Esophagus (tissue), 2 donors: ENCODE measurements around the gene TMC8. TPM values are rescaled to one million over a fixed set of nuclear protein-coding genes. Genes with fewer than 3 reads are reported as not detected.
A peak's percentile ranks its signal among the peaks of the same experiment; 100 is the strongest.

Experiments used
- H3K27ac ChIP-seq, 2 donors: one replicate each; pipeline ENCODE4 v1.5.1; 2013; ENCODE audit warnings: low read depth in 2 of 2, mild to moderate bottlenecking in 2 of 2, inconsistent platforms in 1 of 2, low read length in 1 of 2, moderate library complexity in 1 of 2
- H3K27me3 ChIP-seq, 2 donors: one replicate each; pipeline ENCODE4 v1.6.1; 2013; ENCODE audit warnings: low read length in 2 of 2, control low read depth in 1 of 2, mild to moderate bottlenecking in 1 of 2; ENCODE audit not compliant: insufficient read depth in 2 of 2, control insufficient read depth in 1 of 2
- H3K36me3 ChIP-seq, 2 donors: one replicate each; pipeline ENCODE4 v1.6.1; 2013; ENCODE audit warnings: low read length in 1 of 2; ENCODE audit not compliant: control insufficient read depth in 2 of 2, insufficient read depth in 2 of 2
- H3K4me1 ChIP-seq, 2 donors: one replicate each; pipeline ENCODE4 v1.6.1; 2013; ENCODE audit warnings: low read length in 1 of 2; ENCODE audit not compliant: control insufficient read depth in 2 of 2, insufficient read depth in 2 of 2
- H3K4me3 ChIP-seq, 2 donors: one replicate each; pipeline ENCODE4 v1.5.1; 2013; ENCODE audit warnings: low read length in 2 of 2, mild to moderate bottlenecking in 2 of 2, low read depth in 1 of 2, moderate library complexity in 1 of 2
- H3K9me3 ChIP-seq, 2 donors: one replicate each; pipeline ENCODE4 v1.6.1; 2013; ENCODE audit warnings: mild to moderate bottlenecking in 2 of 2, low read depth in 1 of 2, low read length in 1 of 2, moderate library complexity in 1 of 2; ENCODE audit not compliant: control insufficient read depth in 2 of 2, insufficient read depth in 1 of 2
- WGBS, 2 donors: extraction: QIAGEN DNeasy Blood & Tissue Kit; methylation state at CpG; one replicate each; pipeline ENCODE4 v1.1.7; 2013; 5-methylcytosine and 5-hydroxymethylcytosine counted together
- polyA plus RNA-seq, 2 donors: library from polyadenylated mRNA; stranded (reverse); fragments of 200-250 nt; gene quantifications; one replicate each; pipeline ENCODE4 v1.2.3, GENCODE V29; 2013
- donor health status: healthy with polysubstance abuse.
- donor health status: Bipolar disorder and iron deficiency.

Gene TMC8
- polyA plus RNA-seq, 2 donors = 2.1 to 6.1 TPM

DNA sequence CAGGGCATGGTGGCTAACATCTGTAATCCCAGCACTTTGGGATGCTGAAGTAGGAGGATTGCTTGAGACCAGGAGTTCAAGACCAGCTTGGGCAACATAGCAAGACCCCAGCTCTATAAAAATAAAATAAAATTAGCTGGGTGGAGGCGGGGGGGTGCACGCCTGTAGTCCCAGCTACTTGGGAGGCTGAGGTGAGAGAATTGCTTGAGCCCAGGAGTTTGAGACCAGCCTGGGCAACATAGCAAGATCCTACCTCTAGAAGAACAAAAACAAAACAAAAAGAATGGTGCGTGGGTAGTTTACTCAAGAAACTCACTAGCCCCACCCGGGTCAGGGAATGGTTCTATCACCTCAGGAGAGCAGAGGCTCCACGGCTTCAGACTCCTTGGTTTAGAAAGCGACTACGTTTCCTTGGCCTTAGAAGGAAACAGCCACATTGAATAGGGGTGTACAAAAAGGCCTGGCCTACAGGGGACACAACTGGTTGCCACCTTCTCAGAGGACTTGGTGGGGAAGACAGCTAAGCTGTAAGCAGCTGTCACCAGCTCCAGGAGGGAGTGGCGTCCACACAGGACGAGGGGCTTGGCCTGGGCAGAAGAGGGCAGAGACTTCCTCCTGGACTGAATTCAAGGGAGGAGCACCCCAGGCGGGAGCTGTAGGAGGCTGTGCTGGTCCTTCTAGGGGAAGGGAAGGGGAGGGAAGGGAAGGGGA lies 55.6 kb downstream of the TMC8 start:
- peak overlapping the region in 1 of 2 donors; percentile 53 for H3K4me3 ChIP-seq
- H3K4me1 ChIP-seq = peaks cover 3 to 4% of the 10 kb centered on the region in 2 donors
- 45 to 64% methylated on average over 8 to 10 of the region's 10 CpGs for WGBS, 2 donors
- H3K27me3 ChIP-seq = no peaks in the 10 kb centered on the region
- H3K27ac ChIP-seq = peak overlapping the region in 1 of 2 donors; percentile 45
- peaks cover 0 to 4% of the 10 kb centered on the region in 2 donors for H3K36me3 ChIP-seq
- no peaks in the 10 kb centered on the region for H3K9me3 ChIP-seq

DNA sequence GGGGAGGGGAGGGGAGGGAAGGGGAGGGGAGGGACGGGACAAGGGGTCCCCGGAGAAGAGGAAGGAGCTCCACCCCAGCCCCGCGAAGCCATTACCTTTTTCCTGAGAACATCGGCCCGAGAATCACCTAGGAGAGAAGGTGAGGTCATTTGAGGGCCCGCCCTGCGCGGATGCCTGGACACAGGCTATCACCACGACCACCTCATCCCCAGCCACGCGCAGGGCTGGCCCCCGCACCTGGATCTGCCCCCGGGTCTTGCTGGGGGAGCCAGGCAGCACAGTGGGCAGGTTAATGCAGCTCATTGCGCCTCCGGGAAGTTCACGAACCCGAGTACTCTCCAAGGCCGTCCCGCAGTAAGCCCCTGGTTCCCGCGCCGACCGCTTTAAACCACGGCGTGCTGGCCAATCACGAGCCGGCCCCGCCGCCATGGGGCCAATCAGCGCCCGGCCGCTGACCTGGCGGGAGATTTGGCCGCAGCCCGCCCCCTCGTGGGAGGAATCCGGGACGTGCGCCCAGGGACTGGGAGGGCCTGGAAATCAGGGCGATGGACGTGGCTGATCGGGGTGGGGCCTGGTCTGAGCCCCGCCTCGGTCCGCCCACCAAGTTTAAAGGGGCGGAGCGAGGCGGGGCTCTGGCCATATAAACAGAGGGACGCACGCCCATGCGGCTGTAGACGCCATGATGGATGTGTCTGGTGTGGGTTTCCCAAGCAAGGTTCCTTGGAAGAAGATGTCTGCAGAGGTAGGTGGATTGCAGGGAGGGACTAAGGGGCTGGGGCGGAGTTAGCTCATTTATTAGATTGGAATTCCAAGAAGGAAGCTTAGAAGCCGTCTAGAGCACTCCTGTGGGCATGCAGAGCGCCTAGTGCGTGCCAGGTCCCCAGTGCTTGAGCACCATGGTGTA lies 56.4 kb downstream of the TMC8 start, which contains the start of the genes AFMID and TK1:
AFMID (plus strand) TSS at position 671 of the 904 bp plus-strand sequence; CDS start at position 680, 9 bp downstream.
TK1 (minus strand) TSS at position 361 of the 904 bp plus-strand sequence; CDS start at position 303, 58 bp downstream.
- Histone ChIP-seq H3K9me3 (no peaks in the 10 kb centered on the region), H3K4me3 (peak within 1 kb of the TSS; percentile 53 to 59), H3K27ac (peak within 1 kb of the TSS; percentile 65 to 85), H3K4me1 (peaks cover 3 to 4% of the 10 kb centered on the region in 2 donors), H3K27me3 (no peaks in the 10 kb centered on the region), H3K36me3 (peaks cover 0 to 6% of the 10 kb centered on the region in 2 donors)
- 3 to 4% methylated on average over 57 of the region's 57 CpGs for WGBS, 2 donors

Other genes starting within 250 kb of the TMC8 start
- 1 to 10 TPM; 1.2 to 3.4 TPM for gene TNRC6C, start 172.1 kb upstream of the TMC8 start, polyA plus RNA-seq
- gene TMC6, start 2.0 kb upstream of the TMC8 start, polyA plus RNA-seq = 10 to 100 TPM; 24.3 to 37.5 TPM
- under 1 TPM; 0.12 to 0.27 TPM for gene C17orf99, start 15.6 kb downstream of the TMC8 start, polyA plus RNA-seq
- 10 to 100 TPM; 52.3 to 96.4 TPM for gene SYNGR2, start 37.8 kb downstream of the TMC8 start, polyA plus RNA-seq
- gene TK1, start 56.3 kb downstream of the TMC8 start, polyA plus RNA-seq = 10 to 100 TPM; 16.9 to 37.4 TPM
- gene AFMID, start 56.6 kb downstream of the TMC8 start, polyA plus RNA-seq = 10 to 100 TPM; 18.4 to 20.7 TPM
- 10 to 100 TPM in 1 of 2 donors, 1 to 10 TPM in 1; 8.0 to 17.6 TPM for gene BIRC5, start 83.5 kb downstream of the TMC8 start, polyA plus RNA-seq
- gene TMEM235, start 100.9 kb downstream of the TMC8 start, polyA plus RNA-seq = not detected
- 10 to 100 TPM in 1 of 2 donors, 1 to 10 TPM in 1; 6.6 to 20.1 TPM for gene SOCS3, start 229.3 kb downstream of the TMC8 start, polyA plus RNA-seq
- gene PGS1, start 247.9 kb downstream of the TMC8 start, polyA plus RNA-seq = 10 to 100 TPM; 13.9 to 14.2 TPM